Spleen (tissue), 11 donors: Measurements from ENCODE around the gene METTL24. TPM values are rescaled to one million over a fixed set of nuclear protein-coding genes. Genes with fewer than 3 reads are reported as not detected.

Source experiments
- DNase-seq: peaks from one replicate; pipeline ENCODE4 v3.0.0-alpha.2; 2020
- H3K27ac ChIP-seq, 8 donors: fragments of 200-600 bp; sonication (generic) in 7 of 8; 1 replicate in 4 of 8; 2 replicates in 4 of 8; pipeline versions ENCODE4 v1.5.0 to v1.8.0; 2016 to 2021; ENCODE audit warnings: inconsistent platforms in 4 of 8, mild to moderate bottlenecking in 4 of 8, moderate library complexity in 1 of 8
- H3K27me3 ChIP-seq, 7 donors: fragments of 200-600 bp; sonication (generic) in 6 of 7; replicated peaks in 1 of 7; 1 replicate in 4 of 7; 2 replicates in 3 of 7; pipeline versions ENCODE4 v1.5.0 to v1.8.0; 2016 to 2021; ENCODE audit warnings: inconsistent platforms in 3 of 7, mild to moderate bottlenecking in 1 of 7
- H3K36me3 ChIP-seq, 6 donors: fragments of 200-600 bp; sonication (generic) in 5 of 6; 1 replicate in 4 of 6; 2 replicates in 2 of 6; pipeline versions ENCODE4 v1.5.0 to v1.8.0; 2016 to 2021; ENCODE audit warnings: inconsistent platforms in 2 of 6
- H3K4me1 ChIP-seq, 6 donors: fragments of 200-600 bp; sonication (generic) in 5 of 6; 1 replicate in 3 of 6; 2 replicates in 3 of 6; pipeline versions ENCODE4 v1.5.0 to v1.8.0; 2016 to 2021; ENCODE audit warnings: inconsistent platforms in 3 of 6
- H3K4me3 ChIP-seq, 8 donors: fragments of 200-600 bp; sonication (generic) in 7 of 8; 1 replicate in 4 of 8; 2 replicates in 4 of 8; pipeline versions ENCODE4 v1.5.0 to v1.8.0; 2016 to 2021; ENCODE audit warnings: inconsistent platforms in 4 of 8, mild to moderate bottlenecking in 4 of 8, moderate library complexity in 2 of 8
- H3K9me3 ChIP-seq, 8 donors: fragments of 200-600 bp; sonication (generic) in 7 of 8; 1 replicate in 4 of 8; 2 replicates in 4 of 8; pipeline versions ENCODE4 v1.5.0 to v1.8.0; 2016 to 2021; ENCODE audit warnings: inconsistent platforms in 4 of 8
- CTCF ChIP-seq, 11 experiments: fragments of 200-600 bp in 7 of 11; fragments of 450-650 bp in 4 of 11; sonication (generic) in 4 of 11; IDR thresholded peaks in 8 of 11; conservative IDR thresholded peaks in 3 of 11; 1 replicate in 7 of 11; 2 replicates in 4 of 11; pipeline versions ENCODE4 v1.4.0 to v1.8.0; 2016 to 2021; ENCODE audit warnings: antibody characterized with exemption in 11 of 11, inconsistent platforms in 4 of 11, mild to moderate bottlenecking in 1 of 11
- POLR2A ChIP-seq, 3 donors: fragments of 450-650 bp; IDR thresholded peaks; one replicate each; pipeline ENCODE4 v1.5.1; 2017; ENCODE audit warnings: antibody characterized with exemption in 3 of 3, mild to moderate bottlenecking in 1 of 3
- POLR2AphosphoS5 ChIP-seq, 3 donors: sonication (generic); formaldehyde crosslinking; IDR thresholded peaks; one replicate each; pipeline ENCODE4 v1.5.1; 2017; ENCODE audit warnings: antibody characterized with exemption in 3 of 3
- WGBS, 5 donors: extraction: QIAGEN DNeasy Blood & Tissue Kit in 3 of 5; methylation state at CpG; one replicate each; pipeline versions ENCODE4 v1.1.5 to v1.1.7; 2013 to 2018; 5-methylcytosine and 5-hydroxymethylcytosine counted together
- intact Hi-C: fragments of 100-400 bp; cut with DNase I; formaldehyde crosslinking; loops from one replicate; pipeline ENCODE4 v1.15.0; 2023; ENCODE audit warnings: low total_unique reads
- polyA plus RNA-seq, 3 donors: library from polyadenylated mRNA; stranded (reverse); fragments of 200-250 nt; gene quantifications; one replicate each; pipeline ENCODE4 v1.2.1, GENCODE V29; 2013
- total RNA-seq, 7 donors: library from RNA; depleted of rRNA in 3 of 7; stranded (reverse); fragments of >200 nt in 3 of 7; fragmentation: NEBNext Ultra II Directional in 4 of 7; extraction: Animal tissue kit (Norgen Biotek cat#: 25700) in 4 of 7; gene quantifications; one replicate each; pipeline versions ENCODE4 v1.1.0 to v1.2.1, GENCODE V29; 2016 to 2021
- donor health status: healthy with polysubstance abuse.
- donor health status: DM: no; HTN: no; CAD: no; lungs with moderate emphysema.
- donor health status: DM: no; HTN: no; CAD: no.
- donor health status: Bipolar disorder and iron deficiency.
- donor health status: healthy.
- donor health status: DM: no; HTN: no; CAD: no.
- donor health status: DM: yes; HTN: yes; CAD: no.

METTL24 gene
- total and polyA plus RNA-seq, 10 donors, result 0.67 to 1.2 (median 0.98) TPM; not detected in 5

GRCh38 chr6:110399219-110400071 is 41.3 kb upstream of the METTL24 start:
- Histone ChIP-seq H3K27ac (peak overlapping the region in 1 of 8 donors; percentile 13), H3K27me3 (no peaks in the 10 kb centered on the region), H3K4me3 (peak overlapping the region in 7 of 8 donors; percentile 15 to 68 (median 39)), H3K36me3 (no peaks in the 10 kb centered on the region), H3K4me1 (peaks cover 0 to 20% (median 0%) of the 10 kb centered on the region in 6 donors), H3K9me3 (no peaks in the 10 kb centered on the region)
- TF ChIP-seq POLR2AphosphoS5 (IDR thresholded peaks at IDR 0.05) (peak in 1 of 3 donors; percentile 32), POLR2A (IDR thresholded peaks at IDR 0.05) (no peak), CTCF (IDR thresholded peaks at IDR 0.05 in 8 of 11, conservative IDR thresholded peaks at IDR 0.05 in 3 of 11) (no peak)
- WGBS, 5 donors, result 30 to 79% (median 54%) methylated on average over 27 to 43 of the region's 43 CpGs
- no peak for DNase-seq
- intact Hi-C loops, result no loop called here

GRCh38 chr6:110398778-110399177 is 40.6 kb upstream of the METTL24 start:
- no peak for TF ChIP-seq POLR2AphosphoS5 (IDR thresholded peaks at IDR 0.05)
- no peak for TF ChIP-seq CTCF (IDR thresholded peaks at IDR 0.05 in 8 of 11, conservative IDR thresholded peaks at IDR 0.05 in 3 of 11)
- TF ChIP-seq POLR2A (IDR thresholded peaks at IDR 0.05), result no peak
- DNase-seq, result no peak
- WGBS, 5 donors, result 71 to 85% (median 75%) methylated on average over 4 of the region's 4 CpGs
- intact Hi-C loops, result no loop called here
- H3K27me3 ChIP-seq, result no peaks in the 10 kb centered on the region
- no peak overlapping the region for H3K27ac ChIP-seq
- no peak overlapping the region for H3K4me3 ChIP-seq
- no peaks in the 10 kb centered on the region for H3K36me3 ChIP-seq
- H3K4me1 ChIP-seq, result peaks cover 0 to 20% (median 0%) of the 10 kb centered on the region in 6 donors
- no peaks in the 10 kb centered on the region for H3K9me3 ChIP-seq

- Histone ChIP-seq H3K4me3 (no peak overlapping the region), H3K4me1 (peaks cover 0 to 15% (median 3%) of the 10 kb centered on the region in 6 donors), H3K9me3 (no peaks in the 10 kb centered on the region), H3K36me3 (no peaks in the 10 kb centered on the region), H3K27ac (no peak overlapping the region), H3K27me3 (no peaks in the 10 kb centered on the region)
- no peak for TF ChIP-seq POLR2A (IDR thresholded peaks at IDR 0.05)
- no peak for TF ChIP-seq CTCF (IDR thresholded peaks at IDR 0.05 in 8 of 11, conservative IDR thresholded peaks at IDR 0.05 in 3 of 11)
- TF ChIP-seq POLR2AphosphoS5 (IDR thresholded peaks at IDR 0.05), result no peak
- intact Hi-C loops, result no loop called here
- 66 to 91% (median 73%) methylated on average over 4 of the region's 4 CpGs for WGBS, 5 donors
- no peak for DNase-seq
Observed at GRCh38 chr6:110395221-110395620, 37.1 kb upstream of the METTL24 start.

GRCh38 chr6:110394409-110394808 is 36.3 kb upstream of the METTL24 start:
- TF ChIP-seq POLR2AphosphoS5 (IDR thresholded peaks at IDR 0.05) (no peak), POLR2A (IDR thresholded peaks at IDR 0.05) (no peak), CTCF (IDR thresholded peaks at IDR 0.05 in 8 of 11, conservative IDR thresholded peaks at IDR 0.05 in 3 of 11) (no peak)
- Histone ChIP-seq H3K27ac (no peak overlapping the region), H3K4me3 (no peak overlapping the region), H3K27me3 (no peaks in the 10 kb centered on the region), H3K9me3 (no peaks in the 10 kb centered on the region), H3K36me3 (no peaks in the 10 kb centered on the region), H3K4me1 (peaks cover 0 to 13% (median 2%) of the 10 kb centered on the region in 6 donors)
- intact Hi-C loops, result no loop called here
- 90 to 97% (median 91%) methylated on average over 4 of the region's 4 CpGs for WGBS, 5 donors
- no peak for DNase-seq
